ENCODE results near the gene RBM26.

Gene RBM26

GRCh38 chr13:79290595-79291244 lies 115.3 kb downstream of the RBM26 start:
- Mint-ChIP-seq H3K36me3 (ENCODE audit: low read depth) (no peaks in the 10 kb centered on the region), H3K27ac (no peak overlapping the region), H3K4me3 (no peak overlapping the region), H3K9me3 (no peaks in the 10 kb centered on the region), H3K4me1 (no peaks in the 10 kb centered on the region), H3K27me3 (ENCODE audit: low read depth) (no peaks in the 10 kb centered on the region)
- TF ChIP-seq CTCF (IDR thresholded peaks at IDR 0.05; ENCODE audit: unreplicated experiment in 3 of 3), result no peak

GRCh38 chr13:79289571-79289970 lies 116.5 kb downstream of the RBM26 start:
- Mint-ChIP-seq H3K4me3 (no peak overlapping the region), H3K9me3 (no peaks in the 10 kb centered on the region)
- no peak for TF ChIP-seq CTCF (IDR thresholded peaks at IDR 0.05; ENCODE audit: unreplicated experiment in 3 of 3)

GRCh38 chr13:79287939-79288795 lies 117.9 kb downstream of the RBM26 start:
- Mint-ChIP-seq H3K36me3 (ENCODE audit: low read depth) (no peaks in the 10 kb centered on the region), H3K27ac (no peak overlapping the region), H3K4me1 (no peaks in the 10 kb centered on the region)

More at GRCh38 chr13:79289571-79289970, 116.5 kb downstream of the RBM26 start:
- H3K27ac Mint-ChIP-seq, result no peak overlapping the region
- H3K4me1 Mint-ChIP-seq, result no peaks in the 10 kb centered on the region
- no peaks in the 10 kb centered on the region for H3K36me3 Mint-ChIP-seq (ENCODE audit: low read depth)
- no peaks in the 10 kb centered on the region for H3K27me3 Mint-ChIP-seq (ENCODE audit: low read depth)

GRCh38 chr13:79285159-79285558 lies 120.9 kb downstream of the RBM26 start:
- no peak for TF ChIP-seq CTCF (IDR thresholded peaks at IDR 0.05; ENCODE audit: unreplicated experiment in 3 of 3)
- Mint-ChIP-seq H3K27me3 (ENCODE audit: low read depth) (no peaks in the 10 kb centered on the region), H3K4me3 (no peak overlapping the region), H3K27ac (no peak overlapping the region), H3K4me1 (no peaks in the 10 kb centered on the region), H3K36me3 (ENCODE audit: low read depth) (no peaks in the 10 kb centered on the region), H3K9me3 (no peaks in the 10 kb centered on the region)

More at GRCh38 chr13:79287939-79288795, 117.9 kb downstream of the RBM26 start:
- no peak for TF ChIP-seq CTCF (IDR thresholded peaks at IDR 0.05; ENCODE audit: unreplicated experiment in 3 of 3)
- no peaks in the 10 kb centered on the region for H3K9me3 Mint-ChIP-seq
- H3K27me3 Mint-ChIP-seq (ENCODE audit: low read depth), result no peaks in the 10 kb centered on the region
- H3K4me3 Mint-ChIP-seq, result no peak overlapping the region

GRCh38 chr13:79283742-79284141 lies 122.3 kb downstream of the RBM26 start:
- H3K4me3 Mint-ChIP-seq, result no peak overlapping the region
- H3K36me3 Mint-ChIP-seq (ENCODE audit: low read depth), result no peaks in the 10 kb centered on the region
- H3K27ac Mint-ChIP-seq, result no peak overlapping the region
- no peaks in the 10 kb centered on the region for H3K9me3 Mint-ChIP-seq
- H3K4me1 Mint-ChIP-seq, result no peaks in the 10 kb centered on the region
- no peaks in the 10 kb centered on the region for H3K27me3 Mint-ChIP-seq (ENCODE audit: low read depth)
- TF ChIP-seq CTCF (IDR thresholded peaks at IDR 0.05; ENCODE audit: unreplicated experiment in 3 of 3), result no peak

Measured in nephron (organoid).